DOHH2 (cell line): ENCODE results near the gene DMAC2.

Source experiments
- H3F3A ChIP-seq: fragments of 200-600 bp; sonication (generic), shearing (Covaris generic); 2 replicates; pipeline ENCODE4 v1.6.0; 2016; ENCODE audit warnings: antibody characterized with exemption, mild to moderate bottlenecking; ENCODE audit not compliant: control insufficient read depth, insufficient read depth
- H3K27ac ChIP-seq: fragments of 200-600 bp; sonication (generic); 2 replicates; pipeline ENCODE4 v1.5.1; 2014; ENCODE audit warnings: low read depth, mild to moderate bottlenecking, low read length, moderate library complexity
- H3K27me3 ChIP-seq: fragments of 200-600 bp; sonication (generic); 2 replicates; pipeline ENCODE4 v1.6.1; 2014; ENCODE audit warnings: mild to moderate bottlenecking, low read length, mixed read lengths; ENCODE audit not compliant: control insufficient read depth
- H3K36me3 ChIP-seq: fragments of 200-600 bp; sonication (generic); 2 replicates; pipeline ENCODE4 v1.6.1; 2014; ENCODE audit warnings: mild to moderate bottlenecking, low read length, moderate library complexity, mixed read lengths; ENCODE audit not compliant: control insufficient read depth
- H3K4me1 ChIP-seq: fragments of 200-600 bp; sonication (generic); 2 replicates; pipeline ENCODE4 v1.6.1; 2014; ENCODE audit warnings: mild to moderate bottlenecking, low read length, mixed read lengths; ENCODE audit not compliant: control insufficient read depth
- H3K4me2 ChIP-seq: fragments of 200-600 bp; sonication (generic); 2 replicates; pipeline ENCODE4 v1.6.0; 2014; ENCODE audit warnings: mild to moderate bottlenecking, low read length, moderate library complexity
- H3K4me3 ChIP-seq: fragments of 200-600 bp; sonication (generic); 2 replicates; pipeline ENCODE4 v1.5.1; 2014; ENCODE audit warnings: mild to moderate bottlenecking, low read length, mixed read lengths
- H3K79me2 ChIP-seq: fragments of 200-600 bp; sonication (generic); 2 replicates; pipeline ENCODE4 v1.6.1; 2014; ENCODE audit warnings: mild to moderate bottlenecking, low read length, mixed read lengths; ENCODE audit not compliant: control insufficient read depth
- H3K9me2 ChIP-seq: fragments of 200-600 bp; sonication (generic); replicated peaks from 2 replicates; pipeline ENCODE4 v1.6.1; 2014; ENCODE audit warnings: mild to moderate bottlenecking, low read length, mixed read lengths; ENCODE audit not compliant: control insufficient read depth
- H3K9me3 ChIP-seq: fragments of 200-600 bp; sonication (generic); 2 replicates; pipeline ENCODE4 v1.6.1; 2014; ENCODE audit warnings: antibody characterized with exemption, low read length, mixed read lengths; ENCODE audit not compliant: control insufficient read depth, insufficient read depth
- H4K20me1 ChIP-seq: fragments of 200-600 bp; sonication (generic); 2 replicates; pipeline ENCODE4 v1.6.0; 2014; ENCODE audit warnings: low read depth, mild to moderate bottlenecking, antibody characterized with exemption, low read length, moderate library complexity; ENCODE audit not compliant: control insufficient read depth, insufficient read depth
- EZH2phosphoT487 ChIP-seq: fragments of 200-600 bp; sonication (generic); IDR thresholded peaks from 2 replicates; pipeline ENCODE4 v1.6.1; 2017; ENCODE audit warnings: borderline replicate concordance, mild to moderate bottlenecking, antibody characterized with exemption, low read length, moderate library complexity, mixed read lengths
- TF ChIP-seq, protein P1 (sequence below): fragments of 200-600 bp; sonication (generic); IDR thresholded peaks from one replicate; pipeline ENCODE4 v1.5.1; 2014; ENCODE audit warnings: antibody characterized with exemption, mild to moderate bottlenecking, low read depth, low read length; ENCODE audit not compliant: poor library complexity, severe bottlenecking

Gene DMAC2

DNA sequence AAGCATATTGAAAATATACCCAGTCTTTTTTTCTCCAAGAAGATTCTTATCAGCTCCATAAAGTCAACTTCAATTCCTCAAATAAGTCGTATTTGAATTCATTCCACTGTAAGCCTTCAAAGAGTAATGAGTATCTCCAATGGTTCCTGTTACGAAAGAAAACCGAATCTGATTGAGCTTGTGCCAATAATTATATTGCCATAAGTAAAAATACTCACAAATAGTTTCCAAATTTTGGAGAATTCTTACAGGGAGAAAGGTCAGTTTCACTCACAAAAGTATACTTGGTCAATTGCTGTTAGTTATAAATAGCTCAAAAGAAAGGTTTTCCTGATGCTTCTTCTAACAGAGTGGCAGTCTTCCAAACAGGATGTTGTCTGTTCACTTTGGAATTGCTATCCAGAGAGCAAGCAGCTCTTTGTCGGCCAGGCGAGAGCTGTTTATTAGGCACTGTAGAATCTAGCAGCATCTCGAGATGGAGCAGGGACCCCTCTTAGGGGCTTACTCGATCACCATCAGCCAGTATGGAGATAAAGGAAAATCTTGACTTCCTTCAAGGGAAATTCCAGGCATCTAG, 16.7 kb upstream of the DMAC2 start:
- Histone ChIP-seq H4K20me1 (no peaks in the 10 kb centered on the region), H3K4me3 (no peak overlapping the region), H3K36me3 (no peaks in the 10 kb centered on the region), H3K79me2 (no peaks in the 10 kb centered on the region), H3K27ac (no peak overlapping the region), H3K4me1 (peaks cover 8% of the 10 kb centered on the region), H3K4me2 (no peak overlapping the region), H3F3A (no peaks in the 10 kb centered on the region), H3K9me2 (no peaks in the 10 kb centered on the region), H3K9me3 (no peaks in the 10 kb centered on the region), H3K27me3 (peaks cover 17% of the 10 kb centered on the region)
- no peak for TF ChIP-seq EZH2phosphoT487
- TF ChIP-seq, protein P1, sequence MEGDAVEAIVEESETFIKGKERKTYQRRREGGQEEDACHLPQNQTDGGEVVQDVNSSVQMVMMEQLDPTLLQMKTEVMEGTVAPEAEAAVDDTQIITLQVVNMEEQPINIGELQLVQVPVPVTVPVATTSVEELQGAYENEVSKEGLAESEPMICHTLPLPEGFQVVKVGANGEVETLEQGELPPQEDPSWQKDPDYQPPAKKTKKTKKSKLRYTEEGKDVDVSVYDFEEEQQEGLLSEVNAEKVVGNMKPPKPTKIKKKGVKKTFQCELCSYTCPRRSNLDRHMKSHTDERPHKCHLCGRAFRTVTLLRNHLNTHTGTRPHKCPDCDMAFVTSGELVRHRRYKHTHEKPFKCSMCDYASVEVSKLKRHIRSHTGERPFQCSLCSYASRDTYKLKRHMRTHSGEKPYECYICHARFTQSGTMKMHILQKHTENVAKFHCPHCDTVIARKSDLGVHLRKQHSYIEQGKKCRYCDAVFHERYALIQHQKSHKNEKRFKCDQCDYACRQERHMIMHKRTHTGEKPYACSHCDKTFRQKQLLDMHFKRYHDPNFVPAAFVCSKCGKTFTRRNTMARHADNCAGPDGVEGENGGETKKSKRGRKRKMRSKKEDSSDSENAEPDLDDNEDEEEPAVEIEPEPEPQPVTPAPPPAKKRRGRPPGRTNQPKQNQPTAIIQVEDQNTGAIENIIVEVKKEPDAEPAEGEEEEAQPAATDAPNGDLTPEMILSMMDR = no peak

DNA sequence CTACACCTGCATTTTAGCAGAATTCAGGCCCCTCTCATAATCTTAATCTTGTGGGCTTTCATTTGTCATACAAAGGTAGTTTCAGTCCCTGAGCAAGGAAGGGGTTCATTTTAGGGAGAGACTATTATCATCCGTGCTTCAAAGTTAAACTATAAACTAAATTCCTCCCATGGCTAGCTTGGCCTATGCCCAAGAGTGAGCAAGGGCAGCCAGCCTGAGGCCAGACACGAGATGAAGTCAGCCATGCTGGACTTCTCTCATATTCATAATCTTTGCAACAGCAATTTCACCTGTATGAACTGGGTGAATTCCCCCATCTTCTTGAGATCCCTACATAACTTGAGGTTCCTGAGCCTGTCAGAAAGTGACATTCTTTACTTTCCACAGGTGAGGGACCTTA, 16.2 kb upstream of the DMAC2 start:
- Histone ChIP-seq H3F3A (no peaks in the 10 kb centered on the region), H3K36me3 (no peaks in the 10 kb centered on the region), H3K27ac (no peak overlapping the region), H3K4me2 (no peak overlapping the region), H3K4me1 (peaks cover 8% of the 10 kb centered on the region), H3K4me3 (no peak overlapping the region), H4K20me1 (no peaks in the 10 kb centered on the region), H3K9me2 (no peaks in the 10 kb centered on the region), H3K79me2 (no peaks in the 10 kb centered on the region), H3K9me3 (no peaks in the 10 kb centered on the region), H3K27me3 (peaks cover 12% of the 10 kb centered on the region; the same call in 1 of the 2 replicates)
- TF ChIP-seq, protein P1 = no peak
- TF ChIP-seq EZH2phosphoT487 = no peak

DNA sequence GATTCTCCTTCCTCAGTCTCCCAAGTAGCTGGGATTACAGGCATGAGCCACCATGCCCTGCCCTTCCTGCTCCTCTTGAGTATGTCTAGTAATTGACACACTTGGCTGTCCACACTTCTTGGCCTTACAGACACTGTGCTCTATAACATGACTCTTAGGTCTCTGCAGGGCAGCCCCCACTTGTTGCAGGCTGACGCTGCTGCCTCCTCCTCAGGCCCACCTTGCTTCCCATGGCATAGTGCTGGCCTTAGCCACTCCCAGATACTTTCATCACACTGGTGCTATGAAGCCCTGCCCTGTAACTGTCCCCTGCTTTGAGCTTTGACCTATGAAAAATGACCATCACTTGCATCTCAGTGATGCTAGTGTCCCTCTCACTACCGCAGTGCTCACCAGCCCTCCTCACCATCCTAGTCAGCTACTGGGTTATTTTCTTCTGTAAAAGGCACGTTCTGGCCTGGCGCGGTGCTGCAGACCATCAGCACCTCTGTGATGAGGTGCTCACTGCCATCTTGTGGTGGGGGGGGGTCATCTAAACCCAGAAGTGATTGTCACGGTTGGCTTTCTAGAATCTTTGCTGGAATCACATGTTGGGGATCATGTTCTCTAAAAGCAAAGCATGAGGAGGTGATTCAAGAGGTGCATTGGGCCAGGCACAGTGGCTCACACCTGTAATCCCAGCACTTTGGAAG, 13.0 kb upstream of the DMAC2 start:
- Histone ChIP-seq H3K9me2 (no peaks in the 10 kb centered on the region), H3K9me3 (no peaks in the 10 kb centered on the region), H3K4me3 (no peak overlapping the region), H3F3A (no peaks in the 10 kb centered on the region), H4K20me1 (no peaks in the 10 kb centered on the region), H3K27me3 (0 out of 2 replicates have a peak, but pooled peaks cover 17% of the 10 kb centered on the region), H3K36me3 (no peaks in the 10 kb centered on the region), H3K4me2 (no peak overlapping the region), H3K27ac (no peak overlapping the region), H3K4me1 (peaks cover 12% of the 10 kb centered on the region), H3K79me2 (no peaks in the 10 kb centered on the region)
- TF ChIP-seq, protein P1 = no peak
- no peak for TF ChIP-seq EZH2phosphoT487
